Measurements from ENCODE around the gene DNAJC2.

The DNAJC2 gene

GRCh38 chr7:103387242-103387641 is 42.7 kb upstream of the DNAJC2 start:
- DNase-seq: no peak
- H3K36me3 ChIP-seq: no peaks in the 10 kb centered on the region

DNA sequence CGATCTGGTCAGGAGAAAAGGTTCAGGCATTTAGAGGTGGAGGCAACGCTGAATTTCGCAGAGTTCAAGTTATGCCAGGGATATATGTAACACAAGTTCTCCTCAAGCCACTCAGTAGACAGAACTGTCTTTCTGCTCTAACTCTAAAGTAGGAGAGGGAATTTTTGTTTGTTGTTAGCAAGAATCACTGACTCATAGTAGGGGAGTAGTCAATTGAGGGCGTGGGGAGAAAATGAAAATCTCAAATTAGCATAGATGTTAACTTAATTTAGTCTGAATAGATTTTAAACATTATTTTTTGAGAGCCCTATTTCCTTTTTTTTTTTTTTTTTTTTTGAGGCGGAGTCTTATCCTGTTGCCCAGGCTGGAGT is 37.5 kb upstream of the DNAJC2 start:
- no peaks in the 10 kb centered on the region for H3K4me1 ChIP-seq

More at GRCh38 chr7:103387242-103387641, 42.7 kb upstream of the DNAJC2 start:
- H3K4me3 ChIP-seq (ENCODE audit: low read depth, low read length): no peak overlapping the region
- no peaks in the 10 kb centered on the region; the same call in 1 of the 2 replicates for H3K27me3 ChIP-seq
- H3K4me1 ChIP-seq: no peaks in the 10 kb centered on the region
- no peak for TF ChIP-seq CTCF (IDR thresholded peaks at IDR 0.05; ENCODE audit: low read depth, low read length)
- no peaks in the 10 kb centered on the region for H3K9me3 ChIP-seq

GRCh38 chr7:103381280-103382031 is 36.9 kb upstream of the DNAJC2 start:
- Histone ChIP-seq H3K4me3 (ENCODE audit: low read depth, low read length) (no peak overlapping the region), H3K9me3 (no peaks in the 10 kb centered on the region), H3K36me3 (no peaks in the 10 kb centered on the region), H3K27me3 (no peaks in the 10 kb centered on the region; the same call in none of the 2 replicates), H3K4me1 (no peaks in the 10 kb centered on the region)
- TF ChIP-seq CTCF (IDR thresholded peaks at IDR 0.05; ENCODE audit: low read depth, low read length): no peak
- DNase-seq: no peak

More for the DNA sequence above, 37.5 kb upstream of the DNAJC2 start:
- TF ChIP-seq CTCF (IDR thresholded peaks at IDR 0.05; ENCODE audit: low read depth, low read length): no peak
- DNase-seq: no peak
- Histone ChIP-seq H3K36me3 (no peaks in the 10 kb centered on the region), H3K4me3 (ENCODE audit: low read depth, low read length) (no peak overlapping the region), H3K27me3 (no peaks in the 10 kb centered on the region; the same call in none of the 2 replicates), H3K9me3 (no peaks in the 10 kb centered on the region)

DNA sequence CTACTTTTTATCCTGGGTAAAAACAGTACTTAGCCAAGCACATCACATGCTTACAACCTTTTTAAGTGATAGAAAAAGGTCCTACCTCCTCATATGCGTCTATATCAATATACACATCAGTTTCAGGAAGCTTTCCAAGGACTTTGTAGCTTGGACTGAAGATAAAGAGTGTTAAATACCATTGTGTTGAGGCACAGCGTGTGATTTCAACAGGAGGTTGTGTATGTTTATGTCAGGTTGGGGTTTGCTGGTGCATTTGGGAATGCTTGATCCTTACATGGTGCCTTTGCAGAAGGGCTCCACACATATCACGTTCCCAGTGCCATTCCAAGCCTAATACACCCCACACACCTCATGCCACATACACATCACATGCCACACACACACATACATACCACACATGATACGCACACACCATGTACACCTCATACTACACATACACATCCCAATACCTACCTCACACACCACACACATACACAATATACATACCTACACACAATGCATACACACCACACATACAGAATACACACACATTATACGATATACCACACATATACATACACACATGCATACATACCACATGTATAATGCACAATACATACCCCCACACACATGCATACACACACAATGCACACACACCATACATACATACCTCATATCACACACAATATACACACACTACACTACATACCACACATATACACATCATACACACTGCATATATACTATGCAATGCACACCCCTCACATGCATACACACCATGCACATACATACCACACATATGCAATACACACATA is 36.0 kb upstream of the DNAJC2 start:
- Histone ChIP-seq H3K4me3 (ENCODE audit: low read depth, low read length) (no peak overlapping the region), H3K27me3 (no peaks in the 10 kb centered on the region; the same call in none of the 2 replicates), H3K9me3 (no peaks in the 10 kb centered on the region), H3K36me3 (no peaks in the 10 kb centered on the region), H3K4me1 (no peaks in the 10 kb centered on the region)
- DNase-seq: no peak
- TF ChIP-seq CTCF (IDR thresholded peaks at IDR 0.05; ENCODE audit: low read depth, low read length): no peak

GRCh38 chr7:103379270-103379975 is 34.9 kb upstream of the DNAJC2 start:
- no peak for TF ChIP-seq CTCF (IDR thresholded peaks at IDR 0.05; ENCODE audit: low read depth, low read length)
- H3K4me1 ChIP-seq: no peaks in the 10 kb centered on the region
- no peak overlapping the region for H3K4me3 ChIP-seq (ENCODE audit: low read depth, low read length)
- no peaks in the 10 kb centered on the region for H3K9me3 ChIP-seq
- no peaks in the 10 kb centered on the region; the same call in none of the 2 replicates for H3K27me3 ChIP-seq
- H3K36me3 ChIP-seq: no peaks in the 10 kb centered on the region
- no peak for DNase-seq
